Measurements from ENCODE around the gene RNF225.
A peak's percentile ranks its signal among the peaks of the same experiment; 100 is the strongest.
"Not testable (repeated sequence)": the region's sequence is repeated elsewhere in the genome, so short reads cannot be mapped to it uniquely, and the experiment has no call there.

Gene RNF225

GRCh38 chr19:58368561-58369360 is 26.7 kb upstream of the RNF225 start:
- Histone ChIP-seq H3K4me2 (ENCODE audit: low read length) (no peak overlapping the region), H2AFZ (no peak overlapping the region), H3K79me2 (no peaks in the 10 kb centered on the region), H3K4me3 (ENCODE audit: low read depth, low read length) (no peak overlapping the region), H3K27ac (no peak overlapping the region), H3K4me1 (no peaks in the 10 kb centered on the region), H3K27me3 (ENCODE audit: control insufficient read depth, insufficient read depth, low read length) (no peaks in the 10 kb centered on the region), H3K36me3 (ENCODE audit: control insufficient read depth, insufficient read depth, low read length) (no peaks in the 10 kb centered on the region), H3K9ac (no peak overlapping the region), H3K9me3 (ENCODE audit: control insufficient read depth, low read length) (no peaks in the 10 kb centered on the region)
- TF ChIP-seq, protein P1, sequence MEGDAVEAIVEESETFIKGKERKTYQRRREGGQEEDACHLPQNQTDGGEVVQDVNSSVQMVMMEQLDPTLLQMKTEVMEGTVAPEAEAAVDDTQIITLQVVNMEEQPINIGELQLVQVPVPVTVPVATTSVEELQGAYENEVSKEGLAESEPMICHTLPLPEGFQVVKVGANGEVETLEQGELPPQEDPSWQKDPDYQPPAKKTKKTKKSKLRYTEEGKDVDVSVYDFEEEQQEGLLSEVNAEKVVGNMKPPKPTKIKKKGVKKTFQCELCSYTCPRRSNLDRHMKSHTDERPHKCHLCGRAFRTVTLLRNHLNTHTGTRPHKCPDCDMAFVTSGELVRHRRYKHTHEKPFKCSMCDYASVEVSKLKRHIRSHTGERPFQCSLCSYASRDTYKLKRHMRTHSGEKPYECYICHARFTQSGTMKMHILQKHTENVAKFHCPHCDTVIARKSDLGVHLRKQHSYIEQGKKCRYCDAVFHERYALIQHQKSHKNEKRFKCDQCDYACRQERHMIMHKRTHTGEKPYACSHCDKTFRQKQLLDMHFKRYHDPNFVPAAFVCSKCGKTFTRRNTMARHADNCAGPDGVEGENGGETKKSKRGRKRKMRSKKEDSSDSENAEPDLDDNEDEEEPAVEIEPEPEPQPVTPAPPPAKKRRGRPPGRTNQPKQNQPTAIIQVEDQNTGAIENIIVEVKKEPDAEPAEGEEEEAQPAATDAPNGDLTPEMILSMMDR (IDR thresholded peaks at IDR 0.05): no peak

GRCh38 chr19:58372311-58373133 is 22.9 kb upstream of the RNF225 start:
- Histone ChIP-seq H3K4me3 (ENCODE audit: low read depth, low read length) (no peak overlapping the region), H3K9ac (no peak overlapping the region), H3K4me1 (no peaks in the 10 kb centered on the region), H3K36me3 (ENCODE audit: control insufficient read depth, insufficient read depth, low read length) (no peaks in the 10 kb centered on the region), H3K79me2 (peaks cover 6% of the 10 kb centered on the region), H3K27me3 (ENCODE audit: control insufficient read depth, insufficient read depth, low read length) (no peaks in the 10 kb centered on the region), H3K4me2 (ENCODE audit: low read length) (no peak overlapping the region), H3K27ac (no peak overlapping the region), H2AFZ (no peak overlapping the region), H3K9me3 (ENCODE audit: control insufficient read depth, low read length) (no peaks in the 10 kb centered on the region)
- TF ChIP-seq, protein P1 (IDR thresholded peaks at IDR 0.05): peak; percentile 17

GRCh38 chr19:58374200-58374599 is 21.3 kb upstream of the RNF225 start:
- peaks cover 9% of the 10 kb centered on the region for H3K79me2 ChIP-seq
- no peak overlapping the region for H3K4me3 ChIP-seq (ENCODE audit: low read depth, low read length)
- TF ChIP-seq, protein P1 (IDR thresholded peaks at IDR 0.05): no peak
- no peaks in the 10 kb centered on the region for H3K27me3 ChIP-seq (ENCODE audit: control insufficient read depth, insufficient read depth, low read length)
- H3K36me3 ChIP-seq (ENCODE audit: control insufficient read depth, insufficient read depth, low read length): no peaks in the 10 kb centered on the region
- no peaks in the 10 kb centered on the region for H3K4me1 ChIP-seq
- no peak overlapping the region for H2AFZ ChIP-seq
- no peaks in the 10 kb centered on the region for H3K9me3 ChIP-seq (ENCODE audit: control insufficient read depth, low read length)
- no peak overlapping the region for H3K27ac ChIP-seq
- no peak overlapping the region for H3K9ac ChIP-seq
- no peak overlapping the region for H3K4me2 ChIP-seq (ENCODE audit: low read length)

- not testable (repeated sequence) for H3K36me3 ChIP-seq (ENCODE audit: control insufficient read depth, insufficient read depth, low read length); H3K4me1 ChIP-seq; H3K79me2 ChIP-seq; H3K4me3 ChIP-seq (ENCODE audit: low read depth, low read length); H3K27me3 ChIP-seq (ENCODE audit: control insufficient read depth, insufficient read depth, low read length); H3K4me2 ChIP-seq (ENCODE audit: low read length); H3K9me3 ChIP-seq (ENCODE audit: control insufficient read depth, low read length); H3K9ac ChIP-seq; H3K27ac ChIP-seq; H2AFZ ChIP-seq
Measured at GRCh38 chr19:58376724-58377123, 18.7 kb upstream of the RNF225 start.

- H3K4me2 ChIP-seq (ENCODE audit: low read length): no peak overlapping the region
- peaks cover 11% of the 10 kb centered on the region for H3K4me1 ChIP-seq
- H3K4me3 ChIP-seq (ENCODE audit: low read depth, low read length): no peak overlapping the region
- H2AFZ ChIP-seq: no peak overlapping the region
- peaks cover 4% of the 10 kb centered on the region for H3K79me2 ChIP-seq
- H3K9me3 ChIP-seq (ENCODE audit: control insufficient read depth, low read length): no peaks in the 10 kb centered on the region
- H3K36me3 ChIP-seq (ENCODE audit: control insufficient read depth, insufficient read depth, low read length): no peaks in the 10 kb centered on the region
- H3K27ac ChIP-seq: peak overlapping the region; percentile 30
- H3K9ac ChIP-seq: no peak overlapping the region
- TF ChIP-seq, protein P1 (IDR thresholded peaks at IDR 0.05): no peak
- no peaks in the 10 kb centered on the region for H3K27me3 ChIP-seq (ENCODE audit: control insufficient read depth, insufficient read depth, low read length)
Measured at GRCh38 chr19:58379246-58379645, 16.2 kb upstream of the RNF225 start.

Measured in parathyroid adenoma (tissue), 2 donors.